ENCODE data around the gene NSMCE1. TPM values are rescaled to one million over a fixed set of nuclear protein-coding genes. Genes with fewer than 3 reads are reported as not detected.

Gene NSMCE1
- total RNA-seq: 43.0 and 77.3 TPM in 2 replicates

GRCh38 chr16:27268376-27269299 lies at the start of gene NSMCE1:
TSS of gene NSMCE1 (minus strand) at chr16:27268772. CDS start at chr16:27257570, 11,202 bp downstream.
- DNase-seq: peak; percentile 98

GRCh38 chr16:27317738-27318391 lies 49.3 kb upstream of the NSMCE1 start:
- no peak for DNase-seq

GRCh38 chr16:27317320-27317719 lies 48.7 kb upstream of the NSMCE1 start:
- no peak for DNase-seq

- no peak for DNase-seq
These were observed 47.6 kb upstream of the NSMCE1 start for GRCh38 chr16:27316038-27316680.

- DNase-seq: peak; percentile 92
These were observed 46.9 kb upstream of the NSMCE1 start for GRCh38 chr16:27315333-27316037.

GRCh38 chr16:27314986-27315332 lies 46.4 kb upstream of the NSMCE1 start:
- DNase-seq: no peak

- peak; percentile 95 for DNase-seq
These were observed 45.7 kb upstream of the NSMCE1 start for GRCh38 chr16:27314161-27314723.

- peak; percentile 85 for DNase-seq
These were observed 45.0 kb upstream of the NSMCE1 start, which contains the start of gene IL4R for GRCh38 chr16:27313422-27314160. TSS of gene IL4R (plus strand) at chr16:27313974. CDS start at chr16:27340204, 26,230 bp downstream.

- no peak for DNase-seq
These were observed 44.2 kb upstream of the NSMCE1 start for GRCh38 chr16:27312580-27313421.

GRCh38 chr16:27311897-27312303 lies 43.3 kb upstream of the NSMCE1 start:
- DNase-seq: no peak

- DNase-seq: no peak
These were observed 42.9 kb upstream of the NSMCE1 start for GRCh38 chr16:27311448-27311830.

GRCh38 chr16:27310576-27311447 lies 42.2 kb upstream of the NSMCE1 start:
- DNase-seq: no peak

- no peak for DNase-seq
These were observed 40.2 kb upstream of the NSMCE1 start for GRCh38 chr16:27308792-27309191.

GRCh38 chr16:27305839-27306442 lies 37.4 kb upstream of the NSMCE1 start:
- DNase-seq: no peak

GRCh38 chr16:27304881-27305745 lies 36.5 kb upstream of the NSMCE1 start:
- peak; percentile 21 for DNase-seq

GRCh38 chr16:27304102-27304501 lies 35.5 kb upstream of the NSMCE1 start:
- DNase-seq: peak; percentile 18

GRCh38 chr16:27303256-27304100 lies 34.9 kb upstream of the NSMCE1 start:
- no peak for DNase-seq
